Mucosa of stomach (tissue), 1 donor: ENCODE results near the gene PGPEP1.
"Not testable (repeated sequence)": the region's sequence is repeated elsewhere in the genome, so short reads cannot be mapped to it uniquely, and the experiment has no call there.

Source experiments
- H3K27me3 ChIP-seq: one replicate; pipeline ENCODE4 v1.7.0; 2013; ENCODE audit warnings: mild to moderate bottlenecking, low read length; ENCODE audit not compliant: control insufficient read depth, insufficient read depth
- H3K36me3 ChIP-seq: one replicate; pipeline ENCODE4 v1.7.0; 2013; ENCODE audit warnings: low read length; ENCODE audit not compliant: control insufficient read depth, insufficient read depth
- H3K4me1 ChIP-seq: one replicate; pipeline ENCODE4 v1.7.0; 2013; ENCODE audit warnings: mild to moderate bottlenecking, low read length; ENCODE audit not compliant: control insufficient read depth, insufficient read depth
- H3K4me3 ChIP-seq: one replicate; pipeline ENCODE4 v1.7.0; 2013; ENCODE audit warnings: low read length
- H3K9ac ChIP-seq: one replicate; pipeline ENCODE4 v1.7.0; 2013; ENCODE audit warnings: mild to moderate bottlenecking, low read length, moderate library complexity
- H3K9me3 ChIP-seq: one replicate; pipeline ENCODE4 v1.7.0; 2013; ENCODE audit warnings: mild to moderate bottlenecking, low read length, moderate library complexity; ENCODE audit not compliant: control insufficient read depth
- donor health status: Pancreatic carcinoma.

The PGPEP1 gene

GRCh38 chr19:18310966-18311365, 29.4 kb upstream of the PGPEP1 start:
- peaks cover 29% of the 10 kb centered on the region for H3K4me1 ChIP-seq
- no peaks in the 10 kb centered on the region for H3K27me3 ChIP-seq
- H3K9me3 ChIP-seq = no peaks in the 10 kb centered on the region
- peaks cover 5% of the 10 kb centered on the region for H3K36me3 ChIP-seq
- H3K4me3 ChIP-seq = no peak overlapping the region
- no peak overlapping the region for H3K9ac ChIP-seq

- Histone ChIP-seq H3K9me3 (no peaks in the 10 kb centered on the region), H3K36me3 (peaks cover 5% of the 10 kb centered on the region), H3K4me1 (peaks cover 36% of the 10 kb centered on the region), H3K27me3 (no peaks in the 10 kb centered on the region), H3K4me3 (no peak overlapping the region), H3K9ac (no peak overlapping the region)
Observed at GRCh38 chr19:18311502-18312091, 28.8 kb upstream of the PGPEP1 start.

- Histone ChIP-seq H3K27me3 (no peaks in the 10 kb centered on the region), H3K4me3 (no peak overlapping the region), H3K9me3 (no peaks in the 10 kb centered on the region), H3K9ac (no peak overlapping the region), H3K36me3 (peaks cover 5% of the 10 kb centered on the region), H3K4me1 (peaks cover 39% of the 10 kb centered on the region)
Observed at GRCh38 chr19:18312092-18312534, 28.3 kb upstream of the PGPEP1 start.

- peaks cover 5% of the 10 kb centered on the region for H3K36me3 ChIP-seq
- no peaks in the 10 kb centered on the region for H3K9me3 ChIP-seq
- no peak overlapping the region for H3K9ac ChIP-seq
Observed at GRCh38 chr19:18313398-18313797, 27.0 kb upstream of the PGPEP1 start.

GRCh38 chr19:18317961-18318800, 22.2 kb upstream of the PGPEP1 start:
- peaks cover 62% of the 10 kb centered on the region for H3K4me1 ChIP-seq
- H3K9ac ChIP-seq = peak overlapping the region; percentile 58
- H3K4me3 ChIP-seq = no peak overlapping the region
- no peaks in the 10 kb centered on the region for H3K27me3 ChIP-seq
- no peaks in the 10 kb centered on the region for H3K36me3 ChIP-seq
- no peaks in the 10 kb centered on the region for H3K9me3 ChIP-seq

More at GRCh38 chr19:18313398-18313797, 27.0 kb upstream of the PGPEP1 start:
- Histone ChIP-seq H3K4me1 (peaks cover 49% of the 10 kb centered on the region), H3K4me3 (no peak overlapping the region), H3K27me3 (no peaks in the 10 kb centered on the region)

- H3K36me3 ChIP-seq = no peaks in the 10 kb centered on the region
- peaks cover 71% of the 10 kb centered on the region for H3K4me1 ChIP-seq
- no peaks in the 10 kb centered on the region for H3K27me3 ChIP-seq
- peak overlapping the region; percentile 52 for H3K9ac ChIP-seq
- H3K9me3 ChIP-seq = no peaks in the 10 kb centered on the region
- H3K4me3 ChIP-seq = no peak overlapping the region
Observed at GRCh38 chr19:18319591-18320135, 20.7 kb upstream of the PGPEP1 start.

- H3K9me3 ChIP-seq = no peaks in the 10 kb centered on the region
- no peaks in the 10 kb centered on the region for H3K36me3 ChIP-seq
- H3K27me3 ChIP-seq = no peaks in the 10 kb centered on the region
- H3K9ac ChIP-seq = peak overlapping the region; percentile 93
- H3K4me3 ChIP-seq = no peak overlapping the region
- H3K4me1 ChIP-seq = peaks cover 68% of the 10 kb centered on the region
Observed at GRCh38 chr19:18320865-18321733, 19.3 kb upstream of the PGPEP1 start.

- Histone ChIP-seq H3K9me3 (no peaks in the 10 kb centered on the region), H3K4me1 (peaks cover 61% of the 10 kb centered on the region), H3K9ac (peak overlapping the region; percentile 93), H3K36me3 (no peaks in the 10 kb centered on the region), H3K4me3 (peak overlapping the region; percentile 26), H3K27me3 (no peaks in the 10 kb centered on the region)
Observed at GRCh38 chr19:18321734-18322102, 18.7 kb upstream of the PGPEP1 start.

GRCh38 chr19:18322318-18322758, 18.1 kb upstream of the PGPEP1 start:
- no peaks in the 10 kb centered on the region for H3K27me3 ChIP-seq
- H3K9me3 ChIP-seq = no peaks in the 10 kb centered on the region
- H3K9ac ChIP-seq = peak overlapping the region; percentile 93
- H3K4me3 ChIP-seq = peak overlapping the region; percentile 26
- peaks cover 59% of the 10 kb centered on the region for H3K4me1 ChIP-seq
- H3K36me3 ChIP-seq = no peaks in the 10 kb centered on the region

GRCh38 chr19:18322759-18323460, 17.5 kb upstream of the PGPEP1 start, which contains the start of gene LSM4:
Gene LSM4, minus strand, starts transcription at chr19:18323076. Its CDS starts 56 bp downstream, at chr19:18323020.
- Histone ChIP-seq H3K4me3 (peak within 1 kb of the TSS; percentile 26), H3K36me3 (no peaks in the 10 kb centered on the region), H3K4me1 (peaks cover 54% of the 10 kb centered on the region), H3K9ac (peak within 1 kb of the TSS; percentile 93), H3K27me3 (no peaks in the 10 kb centered on the region), H3K9me3 (no peaks in the 10 kb centered on the region)

GRCh38 chr19:18324373-18324731, 16.0 kb upstream of the PGPEP1 start:
- not testable (repeated sequence) for H3K36me3 ChIP-seq, H3K4me3 ChIP-seq, H3K9me3 ChIP-seq, H3K27me3 ChIP-seq, H3K9ac ChIP-seq
- peaks cover 52% of the 10 kb centered on the region for H3K4me1 ChIP-seq
